GM19452 (cell line): ENCODE data around the gene SFTPB.
"Not testable (repeated sequence)": the region's sequence is repeated elsewhere in the genome, so short reads cannot be mapped to it uniquely, and the experiment has no call there.

Source experiments
- ATAC-seq: cut with Tn5 transposase; IDR thresholded peaks from one replicate; pipeline ENCODE4 v1.9.1; 2021; ENCODE audit not compliant: unreplicated experiment

The SFTPB gene

DNA sequence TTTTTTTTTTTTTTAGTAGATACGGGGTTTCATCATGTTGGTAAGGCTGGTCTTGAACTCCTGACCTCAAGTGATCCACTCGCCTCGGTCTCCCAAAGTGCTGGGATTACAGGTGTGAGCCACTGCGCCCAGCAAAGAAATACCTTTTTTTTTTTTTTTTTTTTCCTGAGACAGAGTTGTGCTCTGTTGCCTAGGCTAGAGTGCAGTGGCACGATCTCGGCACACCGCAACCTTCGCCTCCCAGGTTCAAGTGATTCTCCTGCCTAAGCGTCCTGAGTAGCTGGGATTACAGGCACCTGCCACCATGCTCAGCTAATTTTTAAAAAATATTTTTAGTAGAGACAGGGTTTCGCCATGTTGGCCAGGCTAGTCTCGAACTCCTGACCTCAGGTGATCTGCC is 7.7 kb downstream of the SFTPB start:
- ATAC-seq: not testable (repeated sequence)

DNA sequence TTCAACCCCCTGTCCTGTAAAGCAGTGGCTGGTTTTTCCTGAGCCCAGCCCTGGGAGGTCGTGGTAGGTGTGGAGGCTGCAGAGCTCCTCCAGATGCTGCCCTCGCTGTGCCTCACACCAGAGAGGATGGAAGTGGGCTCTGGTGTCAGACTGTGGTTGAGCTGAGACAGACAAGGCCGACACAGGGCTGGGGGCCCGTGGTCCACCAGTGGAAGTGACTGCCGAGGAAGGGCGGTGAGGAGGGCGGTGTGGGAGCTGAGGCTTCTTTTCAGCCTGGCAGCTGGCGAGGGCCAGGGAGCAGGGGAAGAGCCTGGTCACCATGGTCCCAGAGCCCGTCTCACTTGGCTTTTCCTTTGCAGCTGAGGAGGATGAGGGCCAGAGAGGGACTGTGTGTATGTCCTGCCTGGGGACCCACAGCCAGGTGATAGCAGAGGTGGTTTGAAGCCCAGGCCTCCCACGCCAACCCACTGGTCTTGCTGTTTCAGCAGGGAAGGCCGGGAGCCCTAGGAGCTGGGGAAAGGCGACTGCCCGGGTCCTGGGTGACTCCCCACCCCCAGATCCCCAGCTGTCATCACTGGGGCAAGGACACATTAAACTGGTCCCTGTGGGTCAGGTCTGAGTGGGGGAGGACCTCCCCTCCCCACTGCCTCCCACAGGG is 8.5 kb downstream of the SFTPB start:
- no peak for ATAC-seq

DNA sequence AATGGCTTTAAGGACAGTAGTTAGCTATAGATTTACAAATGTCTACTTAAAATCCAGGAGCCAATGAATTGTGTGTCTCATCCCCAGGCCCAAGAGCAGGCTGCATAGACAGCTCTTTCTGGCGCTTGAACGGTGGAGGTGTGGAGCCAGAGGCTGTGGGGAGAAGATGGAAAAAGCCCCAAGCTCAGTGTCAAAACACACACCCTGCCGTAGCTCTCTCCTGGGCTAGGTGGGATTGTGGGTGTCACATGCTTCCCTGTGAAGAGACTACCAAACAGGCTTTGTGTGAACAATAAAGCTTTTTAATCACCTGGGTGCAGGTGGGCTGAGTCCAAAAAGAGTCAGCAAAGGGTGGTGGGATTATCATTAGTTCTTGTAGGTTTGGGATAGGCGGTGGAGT is 10.6 kb downstream of the SFTPB start:
- ATAC-seq: not testable (repeated sequence)

DNA sequence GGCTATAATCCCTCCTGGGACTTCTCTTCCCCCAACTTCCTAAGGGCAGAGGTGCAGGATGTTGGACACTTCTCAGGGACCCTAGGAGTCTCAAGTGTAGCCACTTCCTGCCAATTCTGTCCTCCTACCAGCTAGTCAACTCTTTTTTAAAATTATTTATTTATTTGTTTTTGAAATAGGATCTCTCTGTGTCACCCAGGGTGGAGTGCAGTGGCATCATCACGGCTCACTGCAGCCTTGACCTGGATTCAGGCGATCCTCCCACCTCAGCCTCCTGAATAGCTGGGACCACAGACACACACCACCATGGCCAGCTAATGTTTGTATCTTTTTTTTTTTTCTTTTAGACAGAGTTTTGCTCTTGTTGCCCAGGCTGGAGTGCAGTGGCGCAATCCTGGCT is 11.5 kb downstream of the SFTPB start:
- no peak for ATAC-seq

DNA sequence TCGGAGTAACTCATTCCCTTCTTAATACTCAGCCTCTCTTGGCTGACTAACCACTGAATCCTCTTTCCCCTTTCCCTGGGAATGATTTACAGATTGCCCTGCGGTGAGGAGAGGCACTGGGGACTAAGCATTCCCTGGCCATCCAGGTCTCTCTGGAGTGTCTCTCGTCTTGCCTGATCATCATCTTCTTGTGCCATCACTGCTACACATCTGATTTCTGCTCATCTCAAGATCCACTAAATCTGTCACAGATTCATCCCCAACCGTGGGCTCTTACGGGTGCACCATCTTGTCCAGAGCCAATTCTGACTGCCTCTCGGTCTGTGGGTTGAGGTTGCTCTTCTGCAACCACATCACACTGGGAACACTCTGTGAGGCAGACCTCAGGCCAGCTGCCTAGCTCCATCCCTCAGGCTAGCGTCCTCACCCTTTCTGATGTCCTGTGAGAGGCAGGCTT is 12.0 kb downstream of the SFTPB start:
- ATAC-seq: no peak

DNA sequence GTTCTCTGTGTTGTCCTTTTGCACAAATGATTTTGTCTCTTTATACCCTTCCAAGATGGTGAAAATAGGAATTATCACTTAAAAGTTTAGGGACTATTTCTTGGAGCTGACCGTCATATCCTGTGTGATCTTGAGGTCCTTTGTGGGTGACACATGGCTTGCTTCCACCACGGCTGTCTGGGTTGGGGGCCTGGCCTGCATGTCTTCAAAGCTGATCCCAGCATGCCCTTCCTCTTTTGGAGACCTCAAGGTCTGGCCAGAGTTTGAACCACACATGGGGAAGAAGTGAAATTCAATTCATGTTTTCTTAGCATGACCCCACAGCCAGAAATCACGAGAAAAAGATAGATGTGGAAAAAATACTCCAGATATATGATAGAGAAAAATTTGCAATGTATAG is 14.0 kb downstream of the SFTPB start:
- ATAC-seq: no peak

DNA sequence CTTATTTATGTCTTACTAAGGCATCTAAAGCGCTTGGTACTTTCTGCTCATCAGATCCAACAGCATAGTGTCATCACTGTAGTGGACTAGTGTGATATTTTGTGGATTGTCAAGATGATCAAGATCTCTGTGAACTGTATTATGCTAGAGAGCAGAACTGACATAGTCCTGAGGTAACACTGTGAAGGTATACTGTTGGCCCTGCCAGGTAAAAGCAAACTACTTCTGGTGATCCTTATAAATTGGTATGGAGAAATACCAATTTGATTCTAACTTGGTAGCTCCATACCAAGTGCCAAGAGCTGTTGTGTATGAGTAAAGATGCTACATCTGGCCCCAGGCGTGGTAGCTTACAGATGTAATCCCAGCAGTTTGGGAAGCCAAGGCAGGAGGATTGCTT is 15.9 kb downstream of the SFTPB start:
- ATAC-seq: no peak

DNA sequence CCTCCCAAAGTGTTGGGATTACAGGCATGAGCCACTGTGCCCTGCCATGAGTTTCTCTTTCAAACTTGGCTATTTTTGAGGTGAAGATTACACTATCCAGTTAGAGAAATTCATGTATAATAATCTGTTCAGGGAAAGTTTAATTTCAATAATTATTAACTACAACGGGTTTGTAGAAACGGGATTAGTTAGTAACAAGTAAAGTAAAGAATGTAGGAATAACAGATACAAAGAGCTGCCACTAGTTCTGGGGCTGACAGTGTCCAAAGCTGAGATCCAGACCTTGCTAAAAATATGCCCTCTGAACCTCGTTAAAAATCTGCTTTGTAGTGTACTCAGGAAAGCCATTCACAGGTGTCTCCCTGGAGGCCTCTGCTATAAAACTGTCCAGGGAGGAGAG is 16.9 kb downstream of the SFTPB start:
- no peak for ATAC-seq

DNA sequence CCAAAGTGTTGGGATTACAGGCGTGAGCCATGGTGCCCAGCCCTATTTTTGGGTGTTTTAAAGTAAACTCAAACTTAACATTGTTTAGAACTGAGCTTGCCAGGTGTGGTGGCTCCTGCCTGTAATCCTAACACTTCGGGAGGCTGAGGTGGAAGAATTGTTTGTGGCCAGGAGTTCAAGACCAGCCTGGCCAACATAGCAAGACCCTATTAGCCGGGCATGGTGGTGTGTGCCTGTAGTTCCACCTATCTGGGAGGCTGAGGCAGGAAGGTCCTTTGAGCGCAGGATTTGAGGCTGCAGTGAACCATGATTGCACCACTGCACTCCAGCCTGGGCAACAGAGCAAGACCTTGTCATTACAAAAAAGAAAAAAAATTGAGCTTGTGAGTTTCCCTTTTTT is 17.5 kb downstream of the SFTPB start:
- no peak for ATAC-seq

DNA sequence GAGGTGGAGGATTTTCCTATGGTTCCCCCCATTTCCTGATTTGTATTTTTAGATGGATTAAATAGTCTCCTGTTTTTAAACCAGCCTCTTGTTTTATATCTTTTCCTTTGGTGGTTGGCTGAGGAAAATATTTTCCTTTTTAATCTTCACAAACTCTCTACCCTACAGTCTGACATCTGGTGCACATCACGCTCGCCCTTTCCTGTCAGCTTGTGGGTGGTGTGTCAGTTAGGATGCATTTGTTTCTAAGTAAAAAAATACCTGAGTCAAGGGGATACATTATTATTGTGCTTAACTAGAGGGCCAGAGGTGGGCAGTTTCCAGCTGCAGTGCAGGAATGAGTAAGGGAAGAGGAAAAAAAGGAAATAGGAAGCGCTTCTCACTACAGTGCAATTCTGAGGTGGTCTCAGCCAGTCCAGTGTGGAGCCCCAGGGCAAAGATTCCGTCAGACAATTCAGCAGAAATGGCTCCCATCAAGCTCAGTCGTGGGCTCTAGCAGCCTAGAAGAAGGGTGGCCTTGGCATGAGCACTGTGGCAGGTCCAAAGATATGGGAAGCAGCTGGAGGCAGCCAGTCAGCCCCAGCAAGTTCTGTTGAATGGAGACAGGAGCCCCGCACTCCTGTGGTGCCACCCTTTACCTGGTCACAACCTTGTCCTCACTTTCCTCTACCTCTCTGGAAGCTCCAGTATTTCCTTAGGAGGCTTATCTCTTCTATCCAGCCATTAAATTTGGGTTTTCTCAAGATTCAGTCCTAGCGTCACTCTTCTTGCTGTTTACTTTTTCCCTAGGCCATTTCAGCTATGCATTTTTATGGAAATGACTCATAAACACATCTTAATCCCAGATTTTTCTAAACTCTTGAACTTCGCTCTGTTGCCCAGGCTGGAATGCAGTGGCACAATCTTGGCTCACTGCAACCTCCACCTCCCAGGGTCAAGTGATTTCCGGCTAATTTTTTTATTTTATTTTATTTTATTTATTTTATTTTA is 18.5 kb downstream of the SFTPB start:
- no peak for ATAC-seq

DNA sequence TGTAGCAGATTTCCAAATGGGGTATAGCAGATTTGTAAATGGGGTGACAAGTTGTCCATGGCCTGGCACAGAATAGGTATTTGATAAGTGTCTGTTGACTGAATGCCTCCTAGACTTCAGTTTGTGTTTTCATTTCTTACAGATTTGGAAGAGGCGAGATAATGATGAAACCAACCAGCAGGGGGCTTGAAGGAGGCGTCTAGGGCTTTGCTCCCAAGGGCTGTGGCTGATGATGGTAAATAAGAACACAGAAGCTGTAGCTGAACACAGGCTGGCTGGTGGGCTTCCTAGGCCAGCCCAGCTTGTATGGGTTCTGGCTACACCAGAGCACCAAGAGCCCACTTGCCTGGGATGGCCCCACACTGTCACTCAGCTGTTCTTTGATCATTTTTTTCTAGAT is 19.4 kb downstream of the SFTPB start:
- peak; percentile 31 for ATAC-seq

DNA sequence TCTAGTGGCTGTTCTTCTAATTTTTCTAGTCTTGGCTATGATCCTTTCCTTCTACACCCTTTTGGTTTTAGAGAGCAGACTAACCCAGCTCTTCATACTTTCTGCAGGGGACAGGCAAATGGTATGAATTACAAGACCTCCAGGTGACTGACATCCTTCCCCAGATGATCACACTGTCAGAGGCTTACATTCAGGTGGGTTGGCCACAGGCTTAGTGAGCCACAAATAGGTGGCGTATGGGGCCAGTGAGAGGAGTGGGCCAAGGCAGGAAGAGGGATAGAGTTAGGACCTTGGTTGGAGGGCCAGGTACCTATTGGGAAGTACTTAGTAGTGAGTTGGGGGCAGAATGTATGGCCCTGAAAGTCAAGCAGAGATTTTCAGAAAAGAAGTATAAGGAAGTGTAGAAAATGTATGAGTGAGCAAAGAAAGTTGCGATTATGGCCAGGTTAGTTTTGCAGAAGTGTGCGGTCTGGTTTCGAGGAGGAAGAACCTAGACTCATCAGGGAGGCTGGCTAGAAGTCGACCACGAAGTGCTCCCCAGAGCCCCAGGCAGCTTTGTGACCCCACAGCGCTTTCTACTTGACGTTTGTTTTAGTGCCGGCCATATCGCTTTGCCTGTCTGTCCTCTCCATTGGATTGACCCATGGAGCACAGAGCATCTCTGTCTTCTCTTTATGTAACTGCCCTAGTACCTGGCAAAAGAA is 20.0 kb downstream of the SFTPB start:
- peak; percentile 63 for ATAC-seq

DNA sequence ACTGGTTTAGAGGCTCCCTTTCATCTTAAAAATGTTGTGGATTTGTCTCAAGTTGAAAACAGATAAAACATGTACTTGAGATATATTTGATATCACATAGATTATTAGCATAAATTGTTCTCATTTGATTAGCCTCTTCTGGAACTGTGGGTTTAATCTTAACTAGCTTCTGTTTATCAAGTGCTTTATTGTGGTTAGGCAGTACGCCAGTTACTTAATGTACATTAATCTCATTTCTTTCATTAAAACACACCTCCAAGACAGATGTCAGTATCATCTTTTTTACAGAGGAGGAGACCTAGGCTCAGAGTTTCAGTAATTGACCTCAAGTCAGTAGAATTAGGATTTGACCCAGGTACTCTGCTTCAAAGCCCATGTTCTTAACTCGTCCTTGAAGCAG is 21.8 kb downstream of the SFTPB start:
- ATAC-seq: no peak

DNA sequence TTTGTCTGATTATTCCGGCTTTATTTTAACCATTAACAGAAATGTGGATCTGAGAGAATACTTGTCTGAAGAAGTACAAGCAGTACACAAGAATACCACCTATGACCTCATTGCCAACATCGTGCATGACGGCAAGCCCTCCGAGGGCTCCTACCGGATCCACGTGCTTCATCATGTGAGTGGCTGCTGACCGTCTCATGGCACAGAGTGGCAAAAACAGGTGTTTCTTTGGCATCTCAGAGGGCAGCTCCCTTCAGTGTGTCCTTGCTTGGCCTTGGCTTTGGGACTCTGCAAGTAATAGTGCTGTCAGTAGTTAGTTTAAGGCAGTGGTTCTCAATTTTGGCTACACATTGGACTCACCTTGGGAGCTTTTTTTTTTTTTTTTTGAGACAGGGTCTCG is 23.1 kb downstream of the SFTPB start:
- no peak for ATAC-seq

DNA sequence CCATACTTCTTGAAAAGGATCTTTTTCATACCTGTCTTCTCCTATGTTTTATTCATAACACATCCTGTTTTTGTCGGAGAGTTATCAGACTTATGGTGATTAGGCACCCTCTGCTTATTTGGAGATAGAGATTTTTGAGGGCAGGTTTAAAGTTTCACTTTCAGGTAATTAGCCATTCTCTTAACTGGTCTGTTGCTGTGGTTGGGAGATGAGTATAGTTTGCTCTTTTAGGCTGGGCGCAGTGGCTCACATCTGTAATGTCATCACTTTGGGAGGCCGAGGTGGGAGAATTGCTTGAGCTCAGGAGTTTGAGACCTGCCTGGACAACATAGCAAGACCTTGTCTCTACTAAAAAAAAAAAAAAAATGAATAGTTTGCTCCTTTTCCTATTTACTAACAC is 25.3 kb downstream of the SFTPB start:
- ATAC-seq: no peak

DNA sequence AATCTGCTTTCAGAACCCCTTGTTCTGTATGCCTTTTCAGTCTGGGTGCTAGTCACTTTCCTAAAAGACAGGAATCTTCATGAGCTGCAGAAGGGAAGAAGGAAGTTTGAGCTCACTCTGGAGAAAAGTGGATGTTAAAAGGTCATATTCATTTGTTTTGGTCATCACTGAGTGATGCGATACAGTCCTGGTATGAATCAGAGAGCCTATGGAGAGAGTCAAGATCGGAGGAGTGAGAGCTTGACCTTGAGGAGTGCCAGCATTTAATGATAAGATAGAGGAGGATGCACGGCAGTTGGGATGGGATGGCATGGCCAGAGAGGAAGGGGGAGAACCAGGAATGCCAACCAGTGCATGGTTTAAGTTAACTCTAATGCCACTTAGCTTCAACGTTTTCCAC is 32.4 kb downstream of the SFTPB start:
- ATAC-seq: no peak

DNA sequence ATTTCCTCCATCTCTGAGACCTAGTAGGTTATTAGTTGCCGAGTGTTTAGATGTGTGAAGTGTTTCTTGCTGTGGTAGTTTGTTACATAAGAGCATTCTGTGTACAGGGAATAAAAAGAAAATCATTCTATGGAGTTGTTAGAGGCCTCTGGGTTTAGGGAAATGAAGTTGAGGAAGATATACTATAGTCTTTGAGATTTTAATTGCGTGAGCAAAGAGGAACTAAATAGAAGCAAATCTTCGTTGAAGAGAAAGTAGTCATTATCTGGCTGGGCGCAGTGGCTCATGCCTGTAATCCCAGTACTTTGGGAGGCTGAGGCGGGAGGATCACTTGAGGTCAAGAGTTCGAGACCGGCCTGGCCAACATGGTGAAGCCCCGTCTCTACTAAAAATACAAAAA is 33.0 kb downstream of the SFTPB start:
- ATAC-seq: no peak

DNA sequence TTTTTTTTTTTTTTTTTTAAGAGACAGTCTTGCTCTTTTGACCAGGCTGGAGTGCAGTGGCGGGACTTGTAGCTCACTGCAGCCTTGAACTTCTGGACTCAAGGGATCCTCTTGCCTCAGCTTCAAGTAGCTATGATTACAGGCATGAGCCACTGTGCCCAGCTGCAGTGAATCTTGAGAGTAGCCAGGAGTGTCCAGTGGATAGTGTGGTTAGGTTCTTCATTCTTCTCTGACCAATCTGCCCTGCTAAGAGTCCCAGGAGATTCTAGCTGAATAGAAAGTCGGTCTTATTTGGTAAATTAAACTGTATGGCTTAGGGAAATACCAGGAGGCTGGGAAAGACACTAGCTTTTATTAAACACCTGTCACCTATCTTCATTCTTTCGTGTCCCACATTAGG is 36.7 kb downstream of the SFTPB start:
- no peak for ATAC-seq

DNA sequence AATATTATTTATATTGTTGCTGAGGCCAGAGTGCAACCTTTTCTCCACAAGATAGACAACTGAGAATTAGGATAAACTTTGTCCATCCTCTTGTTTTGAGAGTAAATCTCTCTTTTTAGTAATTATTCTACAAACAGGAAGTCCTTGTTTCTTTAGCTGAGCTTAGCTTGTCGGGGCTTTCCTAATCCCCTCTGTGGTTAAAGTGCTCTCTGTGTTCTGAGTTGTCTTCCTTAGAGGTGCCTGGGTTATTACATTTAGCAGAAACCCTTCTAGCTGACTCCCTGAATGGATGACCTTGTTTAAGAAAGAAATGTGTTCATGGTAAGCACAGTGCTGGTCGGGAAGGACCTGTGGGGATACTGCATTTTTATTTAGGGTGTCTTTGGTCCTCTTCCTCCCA is 39.3 kb downstream of the SFTPB start:
- no peak for ATAC-seq

DNA sequence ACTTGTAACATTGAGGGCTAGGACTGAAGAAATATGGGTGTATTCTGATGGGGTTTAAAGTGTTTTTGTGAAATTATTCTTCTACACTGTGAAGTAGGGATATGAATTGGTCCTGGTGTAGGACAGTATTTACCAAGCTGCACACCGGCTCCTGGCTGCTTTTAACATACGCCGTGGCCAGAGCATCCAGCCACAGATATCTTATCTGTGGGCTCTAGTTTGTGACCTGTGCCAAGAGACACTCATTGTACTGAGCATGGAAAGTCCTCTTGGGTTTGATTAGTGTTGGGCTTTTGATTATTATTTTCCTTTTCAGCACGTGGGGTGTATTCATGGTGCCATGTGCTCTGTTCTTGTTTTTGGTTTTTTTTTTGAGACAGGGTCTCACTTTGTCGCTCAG is 44.0 kb downstream of the SFTPB start:
- ATAC-seq: no peak

DNA sequence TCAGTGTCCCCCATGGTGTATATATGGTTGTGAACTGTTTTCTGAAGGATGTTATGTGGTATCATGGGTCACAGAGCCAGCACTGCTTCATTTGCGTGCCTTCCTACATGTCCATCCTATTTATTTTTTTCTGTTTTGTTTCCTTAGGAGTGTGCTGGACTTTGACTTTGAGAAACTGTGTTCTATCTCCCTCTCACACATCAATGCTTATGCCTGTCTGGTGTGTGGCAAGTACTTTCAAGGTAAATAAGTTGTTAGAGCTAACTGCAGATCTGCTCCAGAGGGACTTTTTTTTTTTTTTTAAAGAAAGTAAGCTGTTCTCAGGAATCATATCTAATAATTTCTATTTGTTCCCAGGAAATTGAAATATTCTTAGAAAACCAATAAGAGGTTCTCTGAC is 46.7 kb downstream of the SFTPB start:
- ATAC-seq: no peak

DNA sequence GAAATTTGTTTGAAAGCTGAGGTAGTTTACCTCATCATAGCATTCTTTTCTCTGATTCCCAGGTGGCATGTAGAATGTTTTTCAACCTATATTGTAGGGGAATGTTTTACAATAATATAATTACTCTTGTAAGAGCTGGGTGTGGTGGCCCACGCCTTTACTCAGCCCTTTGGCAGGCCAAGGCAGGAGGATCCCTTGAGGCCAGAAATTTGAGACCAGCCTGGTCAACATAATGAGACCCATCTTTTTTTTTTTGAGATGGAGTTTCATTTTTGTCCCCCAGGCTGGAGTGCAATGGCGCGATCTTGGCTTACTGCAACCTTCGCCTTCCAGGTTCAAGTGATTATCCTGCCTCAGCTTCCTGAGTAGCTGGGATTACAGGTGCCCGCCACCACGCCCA is 48.4 kb downstream of the SFTPB start:
- ATAC-seq: no peak
